NCI-H524 (cell line): ENCODE results near the gene IMMT.
A peak's percentile ranks its signal among the peaks of the same experiment; 100 is the strongest.

Source experiments
- DNase-seq, 2 experiments: peaks; one replicate each; lab custom pipeline; 2025; lab: John Stamatoyannopoulos, UW

Gene IMMT

GRCh38 chr2:86142436-86143257 is 52.6 kb downstream of the IMMT start:
- DNase-seq: no peak

- no peak for DNase-seq
These were observed 54.3 kb downstream of the IMMT start for GRCh38 chr2:86140969-86141392.

GRCh38 chr2:86139981-86140380 is 55.3 kb downstream of the IMMT start:
- DNase-seq: no peak

- no peak for DNase-seq
These were observed 56.3 kb downstream of the IMMT start for GRCh38 chr2:86138736-86139625.

- DNase-seq: no peak
These were observed 59.1 kb downstream of the IMMT start for GRCh38 chr2:86136141-86136540.

GRCh38 chr2:86135653-86136052 is 59.6 kb downstream of the IMMT start:
- no peak for DNase-seq

GRCh38 chr2:86134709-86135108 is 60.6 kb downstream of the IMMT start:
- DNase-seq: no peak

- DNase-seq: no peak
These were observed 70.6 kb downstream of the IMMT start for GRCh38 chr2:86124683-86125082.

- no peak for DNase-seq
These were observed 71.8 kb downstream of the IMMT start for GRCh38 chr2:86123328-86123925.

GRCh38 chr2:86118130-86118529 is 77.1 kb downstream of the IMMT start:
- DNase-seq: no peak

- no peak for DNase-seq
These were observed 88.2 kb downstream of the IMMT start for GRCh38 chr2:86107031-86107430.

GRCh38 chr2:86105969-86106945 is 89.0 kb downstream of the IMMT start, which contains the start of gene PTCD3:
Gene PTCD3, plus strand, starts transcription at chr2:86106235. Its CDS starts 13 bp downstream, at chr2:86106248.
- peak; percentile 86 to 91 for DNase-seq

- DNase-seq: peak; percentile 87 to 92
These were observed 89.9 kb downstream of the IMMT start, which contains the start of gene POLR1A for GRCh38 chr2:86105252-86105968. Gene POLR1A, minus strand, starts transcription at chr2:86105886. Its CDS starts 110 bp downstream, at chr2:86105776.

- no peak for DNase-seq
These were observed 93.1 kb downstream of the IMMT start for GRCh38 chr2:86102157-86102556.

- no peak for DNase-seq
These were observed 97.3 kb downstream of the IMMT start for GRCh38 chr2:86097913-86098312.

GRCh38 chr2:86097114-86097896 is 98.0 kb downstream of the IMMT start:
- no peak for DNase-seq

GRCh38 chr2:86094229-86094628 is 101.0 kb downstream of the IMMT start:
- no peak for DNase-seq
